GM21825 (cell line): Measurements from ENCODE around the gene S100A2.
A peak's percentile ranks its signal among the peaks of the same experiment; 100 is the strongest.

ENCODE experiments used
- ATAC-seq: cut with Tn5 transposase; IDR thresholded peaks from one replicate; pipeline ENCODE4 v1.9.1; 2021; ENCODE audit warnings: mild to moderate bottlenecking, moderate library complexity; ENCODE audit not compliant: unreplicated experiment

Gene S100A2

GRCh38 chr1:153546796-153547559, 18.7 kb downstream of the S100A2 start:
- no peak for ATAC-seq

GRCh38 chr1:153546371-153546770, 19.3 kb downstream of the S100A2 start:
- no peak for ATAC-seq

GRCh38 chr1:153545067-153546055, 20.3 kb downstream of the S100A2 start, which contains the start of gene S100A4:
Gene S100A4, minus strand, starts transcription at chr1:153545806. Its CDS starts 1,012 bp downstream, at chr1:153544794.
- peak; percentile 54 for ATAC-seq

- ATAC-seq: no peak
Measured at GRCh38 chr1:153544453-153545066, 21.1 kb downstream of the S100A2 start.

GRCh38 chr1:153543736-153544135, 21.9 kb downstream of the S100A2 start:
- ATAC-seq: no peak

- ATAC-seq: no peak
Measured at GRCh38 chr1:153542956-153543711, 22.5 kb downstream of the S100A2 start.

- ATAC-seq: no peak
Measured at GRCh38 chr1:153541641-153542590, 23.7 kb downstream of the S100A2 start.

- ATAC-seq: no peak
Measured at GRCh38 chr1:153540394-153541361, 25.0 kb downstream of the S100A2 start, which contains the start of gene S100A5. Gene S100A5, minus strand, starts transcription at chr1:153540934. Its CDS starts 743 bp downstream, at chr1:153540191.

GRCh38 chr1:153539395-153540093, 26.1 kb downstream of the S100A2 start:
- no peak for ATAC-seq

- ATAC-seq: no peak
Measured at GRCh38 chr1:153538315-153538821, 27.3 kb downstream of the S100A2 start.

- ATAC-seq: no peak
Measured at GRCh38 chr1:153537376-153537730, 28.3 kb downstream of the S100A2 start.

- ATAC-seq: no peak
Measured at GRCh38 chr1:153536671-153537375, 28.8 kb downstream of the S100A2 start.

GRCh38 chr1:153536012-153536670, 29.5 kb downstream of the S100A2 start:
- no peak for ATAC-seq

GRCh38 chr1:153535242-153536011, 30.2 kb downstream of the S100A2 start, which contains the start of gene S100A6:
Gene S100A6, minus strand, starts transcription at chr1:153535991. Its CDS starts 652 bp downstream, at chr1:153535339.
- ATAC-seq: no peak

- ATAC-seq: no peak
Measured at GRCh38 chr1:153534925-153535241, 30.8 kb downstream of the S100A2 start.
